Activated T-helper 1 cell treated with anti-CD3 and anti-CD28 coated beads, Interleukin-2, amount 50 U/mL, for 16 hours (primary cell): ENCODE data around the gene DPP9.
A peak's percentile ranks its signal among the peaks of the same experiment; 100 is the strongest.
"Not testable (repeated sequence)": the region's sequence is repeated elsewhere in the genome, so short reads cannot be mapped to it uniquely, and the experiment has no call there.

Source experiments
- DNase-seq, 2 donors: peaks; one replicate each; pipeline ENCODE4 v3.0.0-alpha.2; 2020; ENCODE audit warnings: low read depth in 1 of 2, low spot score in 1 of 2

The DPP9 gene

DNA sequence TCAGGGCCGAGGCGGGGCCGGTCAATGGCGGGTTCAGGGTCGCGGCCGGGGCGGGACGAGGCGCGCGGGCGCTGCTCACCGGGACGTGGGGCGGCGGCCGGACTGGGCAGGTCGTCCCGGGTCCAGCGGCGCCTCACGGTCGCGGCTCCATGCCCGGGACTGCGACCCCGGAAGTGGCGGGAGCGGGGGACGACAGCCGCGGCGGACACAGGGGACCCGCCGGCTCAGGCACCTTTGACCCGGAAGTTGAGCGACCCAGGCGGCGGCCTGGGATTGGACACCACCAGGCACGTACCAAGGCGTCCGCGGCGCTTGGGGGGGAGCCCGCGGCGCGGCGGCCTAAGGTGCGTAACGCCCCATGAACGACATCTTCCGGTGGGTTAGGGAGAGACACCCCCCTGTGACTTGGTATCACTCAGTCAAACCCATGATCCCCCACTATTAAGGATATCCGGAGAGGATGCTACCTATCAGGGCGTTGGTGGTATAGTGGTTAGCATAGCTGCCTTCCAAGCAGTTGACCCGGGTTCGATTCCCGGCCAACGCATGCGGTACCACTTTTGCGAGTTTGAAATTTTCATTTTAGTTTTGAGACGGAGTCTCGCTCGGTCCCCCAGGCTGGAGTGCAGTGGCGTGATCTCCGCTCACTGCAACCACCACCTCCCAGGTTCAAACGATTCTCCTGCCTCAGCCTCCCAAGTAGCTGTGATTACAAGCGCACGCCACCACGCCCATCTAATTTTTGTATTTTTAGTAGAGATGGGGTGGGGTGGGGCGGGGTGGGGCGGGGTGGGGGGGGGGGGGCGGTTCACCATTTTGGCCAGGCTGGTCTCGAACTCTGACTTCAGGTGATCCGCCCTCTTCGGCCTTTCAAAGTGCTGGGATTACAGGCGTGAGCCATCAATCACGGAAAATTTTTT lies at the start of gene DPP9:
TSS of gene DPP9 (minus strand) at position 248 of the 920 bp plus-strand sequence. CDS start 3,936 bp downstream, outside the sequence.
- DNase-seq: peak; percentile 90 to 96

DNA sequence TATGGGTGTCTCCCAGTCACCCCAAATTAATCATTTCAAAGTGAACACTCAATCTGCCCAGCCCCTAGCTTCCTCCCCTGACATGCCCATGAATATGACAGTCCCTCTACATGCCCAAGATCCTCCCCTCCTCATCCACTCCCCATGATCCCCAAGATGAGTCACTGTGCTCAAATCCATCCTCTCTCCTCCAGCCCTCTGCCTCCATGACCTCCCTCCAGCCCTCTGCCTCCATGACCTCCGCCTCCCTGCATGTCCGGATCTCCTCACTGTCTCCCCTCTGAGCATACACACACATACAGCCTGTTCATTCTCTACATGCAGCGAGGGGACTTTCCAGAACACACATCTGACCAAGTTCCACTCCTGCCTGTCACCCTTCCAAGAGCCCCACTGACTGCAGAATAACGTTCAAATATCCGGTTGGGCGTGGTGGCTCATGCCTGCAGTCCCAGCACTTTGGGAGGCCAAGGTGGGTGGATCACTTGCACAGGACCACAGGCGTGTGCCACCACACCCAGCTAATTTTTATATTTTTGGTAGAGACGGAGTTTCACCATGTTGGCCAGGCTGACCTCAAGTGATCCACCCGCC lies 49.5 kb upstream of the DPP9 start:
- DNase-seq: no peak

DNA sequence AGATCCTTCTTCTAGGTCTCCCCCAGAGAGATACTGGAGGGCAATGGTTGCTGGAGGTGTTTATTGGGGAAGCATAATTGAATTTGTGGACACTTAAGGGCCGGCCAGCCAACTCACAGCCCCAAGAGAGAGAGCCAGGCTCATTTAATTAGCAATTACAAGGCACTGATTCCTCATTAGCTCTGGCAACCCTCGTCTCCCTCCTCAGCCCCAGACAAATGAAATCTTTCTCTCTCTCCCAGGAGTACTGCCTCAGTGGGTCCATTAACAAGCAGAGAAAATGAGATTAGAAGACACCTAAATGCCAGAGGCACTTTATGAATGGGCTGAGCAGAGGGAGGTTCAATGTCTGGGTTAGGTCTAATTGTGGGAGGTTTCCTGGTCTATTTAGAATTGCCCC lies 48.9 kb upstream of the DPP9 start:
- DNase-seq: no peak

DNA sequence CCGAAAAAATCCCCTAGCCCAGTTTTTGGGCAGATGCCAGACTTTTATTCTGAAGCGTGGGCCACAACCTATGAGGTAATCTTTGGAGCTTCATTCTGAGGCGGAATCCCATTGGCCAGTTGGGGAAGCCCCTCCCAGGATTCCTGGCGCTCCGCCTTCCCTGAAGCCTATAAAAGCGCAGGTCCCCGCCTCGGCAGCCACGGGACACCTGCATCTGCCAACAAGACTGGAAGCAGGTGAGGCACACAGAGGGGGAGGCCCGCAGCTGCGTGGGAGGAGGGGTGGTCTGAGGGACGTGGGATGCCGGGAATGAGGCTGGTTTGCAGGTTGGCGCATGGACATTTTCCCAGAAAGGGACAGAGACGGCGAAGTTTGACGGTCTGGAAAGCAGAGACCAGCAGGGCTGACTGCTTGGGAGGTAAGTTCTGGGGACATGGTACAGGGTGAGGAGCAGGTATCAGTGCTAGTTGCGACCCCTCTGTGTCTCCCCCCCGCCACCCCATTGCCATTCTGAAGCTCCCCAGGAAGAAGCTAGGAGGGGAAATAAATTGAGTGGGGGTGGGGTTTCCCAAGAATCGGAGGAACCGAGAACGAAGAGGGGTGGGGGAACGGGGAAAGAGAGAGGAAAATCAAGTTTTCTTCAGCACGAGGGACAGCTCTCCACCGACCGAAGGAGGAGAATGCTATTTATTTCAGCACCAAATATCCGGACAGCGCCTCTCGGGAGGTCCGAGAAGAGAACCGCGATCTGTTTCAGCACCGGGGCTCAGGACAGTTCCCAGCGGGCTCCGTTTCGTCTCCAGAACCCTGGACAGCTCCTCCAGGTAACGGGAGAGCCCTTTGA lies 45.5 kb upstream of the DPP9 start:
- peak; percentile 47 to 60 for DNase-seq

DNA sequence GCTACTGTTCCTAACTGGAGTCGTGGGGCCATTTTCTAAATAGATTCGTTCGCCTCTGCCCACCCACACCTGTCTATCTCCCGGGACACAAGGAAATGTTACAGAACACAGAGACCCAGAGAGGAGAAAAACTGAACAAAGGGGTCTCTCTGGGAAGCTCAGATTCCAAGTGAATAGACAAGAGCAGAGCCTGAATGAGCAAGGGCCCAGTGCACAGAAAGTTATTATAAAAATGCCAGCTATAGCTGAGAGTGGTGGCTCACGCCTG lies 40.7 kb upstream of the DPP9 start:
- DNase-seq: no peak

DNA sequence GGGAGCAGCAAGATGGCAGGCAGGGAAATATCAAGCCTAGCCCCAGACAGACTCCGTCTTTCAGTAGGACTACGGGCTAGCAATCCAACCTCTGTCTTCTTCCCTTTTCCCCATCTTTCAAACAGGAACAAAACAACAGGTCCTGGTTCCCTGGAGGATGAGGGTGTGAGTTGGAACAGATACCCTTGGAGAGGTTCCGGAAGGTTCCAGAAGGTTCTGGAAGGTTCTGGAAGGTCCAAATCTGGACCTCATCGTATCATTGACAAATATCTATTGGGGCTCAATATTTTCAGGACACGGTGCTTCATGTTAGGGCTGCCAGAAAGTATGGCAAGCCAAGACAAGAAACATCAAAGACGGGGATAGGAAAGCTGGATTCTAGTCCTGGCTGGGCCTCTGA lies 39.4 kb upstream of the DPP9 start:
- DNase-seq: no peak

DNA sequence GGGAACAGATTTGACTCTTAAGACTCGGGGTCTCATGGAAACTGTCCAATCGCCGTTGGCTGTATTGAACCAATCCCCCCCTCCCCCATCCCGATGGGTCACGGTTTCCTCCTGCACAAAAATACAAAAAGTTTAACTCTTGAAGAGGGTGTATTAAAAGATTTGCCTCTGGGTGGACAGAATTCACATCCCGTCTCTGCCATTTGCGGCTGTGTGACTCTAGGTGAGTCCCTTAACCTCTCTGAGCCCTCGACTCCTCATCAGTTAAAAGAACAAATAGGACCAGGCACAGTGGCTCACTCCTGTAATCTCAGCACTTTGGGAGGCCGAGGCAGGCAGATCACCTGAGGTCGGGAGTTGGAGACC lies 36.6 kb upstream of the DPP9 start:
- DNase-seq: no peak

DNA sequence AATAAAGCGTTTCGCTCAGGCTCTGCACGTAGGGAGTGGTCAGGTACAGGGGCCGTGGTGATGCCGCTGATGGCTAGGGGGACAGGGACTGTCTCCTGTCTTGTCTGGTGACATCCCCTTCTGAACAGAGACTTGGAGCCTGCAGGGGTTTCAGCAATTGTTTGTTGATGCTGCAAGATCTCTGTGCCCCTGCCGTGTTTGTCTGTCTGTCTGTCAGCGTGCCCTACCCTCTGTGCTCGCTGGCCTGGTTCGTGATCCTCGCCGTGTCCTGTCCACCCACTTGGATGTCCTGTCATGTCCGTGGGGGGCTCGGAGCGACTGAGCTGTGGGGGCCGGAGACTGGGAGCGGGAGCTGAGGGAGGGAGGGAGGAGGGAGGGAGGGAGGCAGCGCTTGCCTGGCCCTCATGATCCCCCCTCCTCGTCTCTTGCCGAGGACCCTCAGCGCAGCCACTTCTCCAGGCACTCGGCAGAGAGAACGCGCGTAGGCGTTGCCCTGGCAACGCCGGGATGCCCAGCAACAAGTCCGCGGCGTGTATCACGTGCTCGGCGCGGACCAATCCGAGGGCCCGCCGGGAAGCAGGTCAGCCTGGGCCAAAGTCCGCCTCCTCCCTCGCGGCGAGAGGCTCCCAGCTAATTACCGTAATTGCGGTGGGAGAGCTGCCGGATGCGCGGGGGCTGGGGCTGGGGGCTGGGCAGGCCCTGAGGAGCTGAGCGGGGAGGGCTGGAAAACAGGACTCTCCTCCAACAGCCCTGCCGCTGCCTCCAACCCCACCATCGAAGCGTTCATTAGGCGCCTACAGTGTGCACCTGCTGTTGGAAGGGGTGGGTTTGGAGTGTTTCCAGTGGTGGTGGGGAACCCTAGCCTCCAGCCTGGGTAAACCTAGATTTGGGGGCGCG lies 36.0 kb upstream of the DPP9 start:
- DNase-seq: peak; percentile 7 to 24

DNA sequence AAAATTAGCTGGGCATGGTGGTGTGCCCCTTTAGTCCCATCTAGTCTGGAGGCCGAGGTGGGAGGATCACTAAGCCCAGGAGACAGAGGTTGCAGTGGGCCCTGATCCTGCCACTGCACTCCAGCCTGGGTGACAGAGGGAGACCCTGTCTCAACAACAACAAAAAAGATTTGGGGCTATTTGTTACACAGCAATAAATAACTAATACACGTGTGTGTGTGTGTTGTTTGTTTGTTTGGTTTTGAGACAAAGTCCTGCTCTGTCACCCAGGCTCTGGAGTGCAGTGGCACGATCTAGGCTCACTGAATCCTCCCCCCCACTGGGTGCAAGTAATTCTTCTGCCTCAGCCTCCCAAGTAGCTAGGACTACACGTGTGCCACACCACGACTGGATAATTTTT lies 35.0 kb upstream of the DPP9 start:
- DNase-seq: no peak

DNA sequence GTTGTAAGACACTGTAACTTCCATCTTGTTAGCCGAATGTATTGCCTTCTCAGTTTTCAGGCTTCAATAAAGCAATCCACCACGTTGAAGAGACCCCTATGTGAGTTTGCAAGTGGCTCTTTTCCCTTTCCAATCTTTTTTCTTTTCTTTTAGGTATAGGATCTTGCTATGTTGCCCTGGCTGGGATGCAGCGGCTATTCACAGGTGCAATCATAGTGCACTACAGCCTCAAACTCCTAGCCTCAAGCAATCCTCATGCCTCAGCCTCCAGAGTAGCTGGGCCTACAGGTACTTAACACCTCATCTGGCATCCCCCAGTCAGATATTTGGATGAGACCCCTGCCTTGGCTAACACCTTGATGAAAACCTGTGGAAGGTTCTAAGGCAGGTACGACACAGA lies 34.4 kb upstream of the DPP9 start:
- no peak for DNase-seq

DNA sequence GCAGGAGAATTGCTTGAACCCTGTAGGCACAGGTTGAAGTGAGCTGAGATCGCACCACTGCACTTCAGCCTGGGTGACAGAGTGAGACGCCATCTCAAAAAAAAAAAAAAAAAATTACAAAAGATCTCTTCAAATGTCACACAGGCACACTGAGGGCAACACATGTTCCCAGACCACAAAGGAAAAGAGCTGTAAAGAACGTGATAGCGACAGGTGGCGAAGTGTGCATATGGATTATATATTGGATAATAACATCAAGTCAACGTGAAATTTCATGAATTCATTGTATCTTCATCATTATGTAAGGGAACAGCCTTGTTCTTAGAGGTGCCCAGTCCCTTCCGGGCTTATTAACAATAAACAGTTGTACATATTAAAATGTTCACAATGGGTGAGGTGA lies 31.8 kb upstream of the DPP9 start:
- DNase-seq: no peak

DNA sequence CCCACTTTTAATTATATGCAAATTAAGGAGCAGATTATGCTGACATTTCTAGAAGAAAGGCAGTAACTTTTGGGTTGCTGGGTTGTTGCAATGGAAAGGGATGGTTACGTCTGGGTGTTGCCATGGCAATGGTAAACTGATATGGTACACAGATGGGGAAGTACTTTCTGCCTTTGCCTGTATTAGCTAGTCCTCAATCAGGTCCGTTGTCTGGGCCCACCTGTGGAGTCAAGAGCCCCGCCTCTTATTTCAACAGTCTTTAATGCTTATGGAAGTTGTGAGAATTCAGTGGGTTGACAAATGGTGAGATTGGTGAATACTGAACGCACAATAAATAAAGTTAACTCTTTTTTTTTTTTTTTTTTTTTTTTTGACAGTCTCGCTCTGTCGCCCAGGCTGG lies 30.6 kb upstream of the DPP9 start:
- no peak for DNase-seq

DNA sequence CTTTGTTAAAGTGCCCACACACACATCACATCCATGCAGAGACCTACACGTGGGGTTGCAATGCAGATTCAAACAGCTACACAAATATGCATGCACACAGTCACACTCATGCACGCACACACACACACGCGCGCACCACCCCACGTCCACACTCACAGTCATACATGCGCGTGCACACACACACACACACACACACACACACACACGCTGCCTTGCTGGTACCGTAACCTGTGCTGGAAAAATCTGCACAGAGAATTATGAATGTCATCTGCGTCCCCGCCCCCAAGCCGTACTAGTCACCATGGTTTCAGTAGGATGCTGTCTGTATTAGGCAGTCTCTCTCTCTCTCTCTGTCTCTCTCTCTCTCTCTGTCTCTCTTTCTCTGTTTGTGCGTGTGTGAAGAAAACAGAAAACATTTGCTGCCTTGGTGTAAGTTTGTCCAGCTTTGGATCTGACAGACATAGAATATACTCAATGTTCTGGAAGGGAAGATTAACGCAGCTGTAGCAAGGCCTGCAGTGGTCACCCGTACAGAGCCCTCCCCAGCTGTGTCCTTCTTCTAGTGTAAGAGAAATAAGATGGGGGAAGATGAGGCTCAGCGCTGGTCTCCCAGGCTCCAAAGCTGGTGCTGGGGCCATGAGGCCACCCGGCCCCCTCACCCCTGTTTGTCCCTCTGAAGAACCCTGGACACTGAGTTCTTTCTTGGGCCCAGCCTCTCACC lies 26.4 kb upstream of the DPP9 start:
- DNase-seq: no peak

DNA sequence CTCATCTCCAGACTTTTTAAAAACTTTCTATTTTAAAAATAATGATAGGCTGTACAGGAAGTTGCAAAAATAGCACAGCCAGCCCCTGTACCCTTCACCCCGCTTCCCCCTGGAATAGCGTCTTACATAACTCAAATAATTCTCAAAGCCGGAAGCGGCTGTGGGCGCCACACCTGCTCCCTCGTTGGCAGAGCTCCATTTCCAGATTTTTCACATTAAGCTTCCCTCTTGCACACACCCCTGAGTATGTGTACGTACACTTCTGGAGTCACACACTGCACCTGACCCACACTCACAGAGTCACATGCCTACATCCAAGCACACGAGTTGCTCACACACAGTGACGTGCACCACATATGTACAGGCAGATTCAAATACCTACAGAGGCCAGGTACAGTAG lies 24.9 kb upstream of the DPP9 start:
- no peak for DNase-seq

DNA sequence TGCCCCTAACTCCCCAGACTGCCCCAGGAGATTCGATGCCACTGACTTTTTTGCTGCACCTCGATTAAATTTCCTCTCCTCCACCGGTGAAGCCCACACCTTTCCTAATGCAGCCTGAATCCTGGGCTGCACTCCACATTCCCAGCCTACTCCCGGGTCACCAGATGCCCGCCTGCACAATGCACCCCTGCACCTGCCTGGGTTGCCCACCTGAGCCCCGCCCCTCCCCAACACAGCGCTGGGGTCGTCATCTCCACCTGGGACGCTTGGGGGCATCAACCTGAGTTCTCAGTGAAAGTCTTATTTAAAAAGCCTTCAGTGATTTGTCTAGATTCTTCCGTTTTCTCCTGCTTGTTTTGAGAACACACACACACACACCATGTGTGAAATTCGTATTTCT lies 24.5 kb upstream of the DPP9 start:
- no peak for DNase-seq

DNA sequence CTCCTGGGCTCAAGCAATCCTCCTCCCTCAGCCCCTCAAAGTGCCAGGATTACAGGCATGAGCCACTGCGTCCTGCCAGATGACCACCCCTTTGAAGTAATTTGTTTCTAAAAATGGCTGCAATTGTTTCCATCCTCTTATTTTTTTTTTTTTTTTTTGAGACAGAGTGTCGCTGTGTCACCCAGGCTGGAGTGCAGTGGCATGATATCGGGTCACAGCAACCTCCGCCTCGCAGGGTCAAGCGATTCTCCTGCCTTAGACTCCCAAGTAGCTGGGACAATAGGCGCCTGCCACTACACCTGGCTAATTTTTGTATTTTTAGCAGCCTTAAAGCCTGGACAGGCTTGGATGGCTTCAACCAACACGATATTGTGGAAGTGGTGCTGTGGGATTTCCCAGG lies 22.3 kb upstream of the DPP9 start:
- DNase-seq: no peak

DNA sequence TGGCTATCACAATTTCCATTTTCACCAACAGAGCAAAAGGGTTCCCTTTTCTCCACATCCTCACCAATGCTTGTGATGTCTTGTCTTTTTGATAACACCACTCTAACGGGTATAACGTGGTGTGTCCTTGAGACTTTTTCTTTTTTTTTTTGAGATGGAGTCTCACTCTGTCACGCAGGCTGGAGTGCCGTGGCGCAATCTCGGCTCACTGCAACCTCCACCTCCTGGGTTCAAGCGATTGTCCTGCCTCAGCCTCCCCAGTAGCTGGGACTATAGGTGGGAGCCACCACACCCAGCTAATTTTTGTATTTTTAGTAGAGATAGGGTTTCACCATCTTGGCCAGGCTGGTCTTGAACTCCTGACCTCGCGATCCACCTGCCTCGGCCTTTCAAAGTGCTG lies 21.5 kb upstream of the DPP9 start:
- DNase-seq: not testable (repeated sequence)

DNA sequence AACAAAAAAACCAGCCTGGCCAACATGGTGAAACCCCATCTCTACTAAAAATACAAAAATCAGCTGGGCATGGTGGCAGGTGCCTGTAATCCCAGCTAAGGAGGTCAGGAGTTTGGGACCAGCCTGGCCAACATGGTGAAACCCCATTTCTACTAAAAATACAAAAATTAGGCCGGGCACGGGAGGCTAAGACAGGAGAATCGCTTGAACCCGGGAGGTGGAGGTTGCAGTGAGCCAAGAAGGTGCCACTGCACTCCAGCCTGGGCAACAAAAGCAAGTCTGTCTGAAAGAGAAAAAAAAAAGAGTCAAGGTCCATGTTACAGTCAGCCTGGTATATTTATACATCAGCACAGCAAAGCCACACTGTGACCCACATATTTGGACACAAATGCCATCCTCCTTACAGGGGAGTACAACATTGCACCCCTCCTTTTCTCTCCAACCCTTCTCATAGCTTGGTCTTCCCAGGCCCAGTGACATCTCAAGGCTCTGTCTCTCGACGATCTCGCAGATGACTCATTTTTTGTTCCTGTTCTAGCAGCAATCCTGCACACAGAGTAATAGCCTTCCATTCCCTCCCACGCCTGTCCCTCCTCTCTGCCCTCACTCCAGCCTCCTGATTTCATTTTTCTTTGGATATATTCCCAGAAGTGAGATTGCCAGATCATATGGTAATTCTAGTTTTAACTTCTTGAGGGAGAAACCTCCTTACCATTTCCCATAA lies 21.0 kb upstream of the DPP9 start:
- no peak for DNase-seq

DNA sequence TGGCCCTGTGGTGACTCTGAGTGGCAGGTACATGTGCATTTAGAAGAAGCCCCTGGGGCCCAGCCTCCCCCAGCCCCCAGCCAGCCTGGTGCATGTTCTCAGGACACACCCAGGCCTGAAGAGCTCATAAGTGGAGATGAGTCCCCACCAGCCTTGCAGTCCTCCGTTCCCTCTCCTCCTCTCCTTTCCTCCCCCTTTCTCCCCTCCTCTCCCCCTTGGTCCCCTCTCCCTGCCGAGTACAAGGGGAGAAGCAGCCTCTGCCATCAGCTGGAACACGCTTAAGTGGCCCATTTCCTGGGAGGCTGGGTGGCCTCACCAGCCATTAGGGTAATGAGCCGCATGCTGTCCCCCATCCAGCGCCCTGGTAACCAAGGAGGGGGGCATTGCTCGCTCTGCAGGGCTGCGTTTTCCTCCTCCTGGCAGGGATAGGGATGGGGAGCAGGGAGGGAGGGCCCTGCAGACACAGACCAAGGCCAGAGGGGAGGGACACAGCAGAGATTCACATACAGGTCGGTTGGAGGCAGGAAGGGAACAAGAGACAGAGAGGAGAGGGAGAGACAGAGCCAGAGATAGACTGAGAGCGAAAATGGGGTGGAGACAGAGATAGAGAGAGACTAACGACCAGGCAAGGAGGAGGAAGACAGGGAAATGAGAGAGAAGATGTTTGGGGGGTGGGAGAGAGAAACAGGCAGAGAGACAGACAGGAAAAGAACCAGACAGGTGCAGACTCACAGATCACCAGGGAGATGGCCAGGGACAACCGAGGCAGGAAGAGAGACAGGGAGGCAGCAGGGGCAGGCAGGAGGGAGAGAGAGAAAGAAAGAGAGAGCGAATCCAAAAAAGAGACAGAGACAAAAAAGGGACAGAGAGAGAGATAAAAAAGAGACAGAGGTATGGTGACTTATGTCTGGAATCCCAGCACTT lies 19.3 kb upstream of the DPP9 start:
- DNase-seq: no peak
